MM.1S (cell line): ENCODE measurements around the gene MTMR2.

Experiments used
- DNase-seq: peaks from one replicate; pipeline ENCODE4 v3.0.0-alpha.2; 2015
- H2AFZ ChIP-seq: fragments of 300-600 bp; sonication (generic); 2 replicates; pipeline ENCODE4 v1.6.0; 2016; ENCODE audit warnings: antibody characterized with exemption, low read length
- H3F3A ChIP-seq: fragments of 300-600 bp; sonication (generic); 2 replicates; pipeline ENCODE4 v1.6.1; 2016; ENCODE audit warnings: mild to moderate bottlenecking, antibody characterized with exemption, low read length, moderate library complexity, mixed read lengths; ENCODE audit not compliant: insufficient read depth
- H3K27ac ChIP-seq: fragments of 300-600 bp; sonication (generic); 2 replicates; pipeline ENCODE4 v1.5.1; 2016; ENCODE audit warnings: mild to moderate bottlenecking, low read length
- H3K27me3 ChIP-seq: fragments of 300-600 bp; sonication (generic); replicated peaks from 2 replicates; pipeline ENCODE4 v1.6.0; 2016; ENCODE audit warnings: low read length; ENCODE audit not compliant: insufficient read depth
- H3K36me3 ChIP-seq: fragments of 300-600 bp; sonication (generic); replicated peaks from 2 replicates; pipeline ENCODE4 v1.6.1; 2016; ENCODE audit warnings: mild to moderate bottlenecking, low read length, mixed read lengths; ENCODE audit not compliant: insufficient read depth
- H3K4me1 ChIP-seq: fragments of 300-600 bp; sonication (generic); 2 replicates; pipeline ENCODE4 v1.6.1; 2016; ENCODE audit warnings: low read length, mixed read lengths
- H3K4me2 ChIP-seq: fragments of 300-600 bp; sonication (generic); 2 replicates; pipeline ENCODE4 v1.6.0; 2016; ENCODE audit warnings: low read depth, low read length
- H3K4me3 ChIP-seq: fragments of 300-600 bp; sonication (generic); 2 replicates; pipeline ENCODE4 v1.5.1; 2016; ENCODE audit warnings: low read length, mixed read lengths
- H3K79me2 ChIP-seq: fragments of 300-600 bp; sonication (generic); 2 replicates; pipeline ENCODE4 v1.6.1; 2016; ENCODE audit warnings: mixed run types, low read length, mixed read lengths
- H3K9ac ChIP-seq: fragments of 300-600 bp; sonication (generic); 2 replicates; pipeline ENCODE4 v1.6.1; 2016; ENCODE audit warnings: low read length, mixed read lengths
- H3K9me2 ChIP-seq: fragments of 300-600 bp; sonication (generic); replicated peaks from 2 replicates; pipeline ENCODE4 v1.6.1; 2016; ENCODE audit warnings: mild to moderate bottlenecking, low read length, mixed read lengths; ENCODE audit not compliant: insufficient read depth
- H3K9me3 ChIP-seq: fragments of 300-600 bp; sonication (generic); replicated peaks from 2 replicates; pipeline ENCODE4 v1.6.1; 2016; ENCODE audit warnings: mild to moderate bottlenecking, low read length, mixed read lengths; ENCODE audit not compliant: insufficient read depth
- H4K20me1 ChIP-seq: fragments of 300-600 bp; sonication (generic); 2 replicates; pipeline ENCODE4 v1.6.1; 2016; ENCODE audit warnings: mild to moderate bottlenecking, low read length, moderate library complexity, mixed read lengths; ENCODE audit not compliant: insufficient read depth
- CTCF ChIP-seq: fragments of 300-600 bp; sonication (generic); IDR thresholded peaks from 2 replicates; pipeline ENCODE4 v1.5.1; 2016; ENCODE audit warnings: antibody characterized with exemption, low read length, mixed read lengths
- EZH2 ChIP-seq: fragments of 300-600 bp; sonication (generic); optimal IDR thresholded peaks from 2 replicates; pipeline ENCODE3; 2017; ENCODE audit warnings: low read depth, mild to moderate bottlenecking, antibody characterized with exemption, low read length, mixed read lengths
- EZH2phosphoT487 ChIP-seq: fragments of 300-600 bp; sonication (generic); IDR thresholded peaks from 2 replicates; pipeline ENCODE4 v1.6.1; 2018; ENCODE audit warnings: antibody characterized with exemption, low read length

Gene MTMR2

GRCh38 chr11:95796501-95796900 is 127.4 kb downstream of the MTMR2 start:
- Histone ChIP-seq H3K79me2 (peaks cover 64% of the 10 kb centered on the region), H3K9me3 (no peaks in the 10 kb centered on the region), H3K4me1 (peaks cover 13% of the 10 kb centered on the region), H3K4me3 (no peak overlapping the region), H3K4me2 (no peak overlapping the region), H3K9me2 (no peaks in the 10 kb centered on the region), H3K36me3 (no peaks in the 10 kb centered on the region; the same call in 1 of the 2 replicates), H3F3A (0 out of 2 replicates have a peak, but pooled peaks cover under 1% of the 10 kb centered on the region), H3K9ac (no peak overlapping the region), H3K27me3 (no peaks in the 10 kb centered on the region), H2AFZ (no peak overlapping the region), H3K27ac (no peak overlapping the region), H4K20me1 (no peaks in the 10 kb centered on the region)
- DNase-seq, result no peak
- TF ChIP-seq EZH2phosphoT487, result no peak
- TF ChIP-seq EZH2, result no peak
- no peak for TF ChIP-seq CTCF

DNA sequence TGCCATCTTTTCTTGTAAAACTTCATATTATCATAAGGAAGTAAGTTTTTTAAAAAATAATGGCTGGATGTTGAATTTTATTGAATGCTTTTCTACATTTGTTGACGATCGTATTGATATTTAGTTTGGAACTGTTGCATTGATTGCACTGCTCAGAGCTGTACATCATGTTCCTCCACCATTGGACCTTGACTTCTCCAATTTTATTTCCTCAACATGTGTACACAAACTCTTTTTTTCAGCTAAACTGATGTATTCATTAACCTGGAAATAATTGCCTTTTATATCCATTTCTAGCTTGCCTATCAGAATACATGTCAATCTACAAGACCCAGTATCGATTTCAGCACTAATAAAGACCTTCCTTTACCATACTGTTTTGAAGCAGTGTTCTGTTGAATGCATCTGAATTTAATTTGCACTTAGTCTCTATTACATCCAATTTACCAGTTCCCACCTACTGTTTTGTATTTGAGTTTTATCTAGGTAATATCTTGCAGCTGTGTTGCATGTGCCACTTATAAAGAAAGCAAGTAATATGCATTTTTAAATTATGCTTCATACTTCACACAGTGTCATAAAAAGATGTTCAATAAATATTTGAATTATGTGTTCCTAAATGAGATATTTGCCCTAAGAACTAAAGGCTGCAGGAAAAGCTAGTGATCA is 128.1 kb downstream of the MTMR2 start:
- no peaks in the 10 kb centered on the region; the same call in 1 of the 2 replicates for H3K36me3 ChIP-seq
- no peak overlapping the region for H3K4me2 ChIP-seq
- H2AFZ ChIP-seq, result no peak overlapping the region
- H3K27ac ChIP-seq, result no peak overlapping the region
- H3K27me3 ChIP-seq, result no peaks in the 10 kb centered on the region
- no peaks in the 10 kb centered on the region for H4K20me1 ChIP-seq
- no peak for DNase-seq
- H3K4me1 ChIP-seq, result peaks cover 13% of the 10 kb centered on the region
- H3F3A ChIP-seq, result peaks cover 8% of the 10 kb centered on the region; the same call in 1 of the 2 replicates
- H3K9me2 ChIP-seq, result no peaks in the 10 kb centered on the region
- no peak overlapping the region for H3K4me3 ChIP-seq
- no peak overlapping the region for H3K9ac ChIP-seq
- peaks cover 72% of the 10 kb centered on the region for H3K79me2 ChIP-seq
- TF ChIP-seq CTCF (no peak), EZH2phosphoT487 (no peak), EZH2 (no peak)
- H3K9me3 ChIP-seq, result no peaks in the 10 kb centered on the region

DNA sequence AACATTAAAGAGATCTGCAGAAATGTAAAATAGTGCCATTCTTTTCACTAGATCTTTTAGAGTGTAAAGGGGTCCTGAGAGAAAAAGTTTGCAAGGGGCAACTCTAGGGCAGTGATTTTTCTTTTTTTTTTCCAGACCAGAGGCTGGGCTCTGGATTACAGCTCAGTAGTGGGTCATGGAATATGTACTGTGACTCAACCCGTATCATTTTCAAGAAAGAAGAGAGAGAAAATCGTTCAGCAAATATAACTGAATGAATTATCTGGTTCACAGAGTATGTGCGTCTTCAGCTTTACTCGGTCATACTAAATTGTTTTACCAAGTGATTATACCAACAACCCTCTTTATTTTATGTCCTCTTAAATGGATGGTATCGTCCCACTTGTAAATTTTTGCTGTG is 129.8 kb downstream of the MTMR2 start:
- DNase-seq, result no peak
- Histone ChIP-seq H3K4me2 (no peak overlapping the region), H3K4me3 (no peak overlapping the region), H3K9me3 (no peaks in the 10 kb centered on the region), H3K79me2 (peaks cover 77% of the 10 kb centered on the region), H3K4me1 (peaks cover 13% of the 10 kb centered on the region), H2AFZ (no peak overlapping the region), H3K27me3 (no peaks in the 10 kb centered on the region), H3K9ac (no peak overlapping the region), H3K27ac (no peak overlapping the region), H3K9me2 (no peaks in the 10 kb centered on the region), H3F3A (peaks cover 20% of the 10 kb centered on the region), H4K20me1 (no peaks in the 10 kb centered on the region), H3K36me3 (no peaks in the 10 kb centered on the region)
- TF ChIP-seq CTCF (no peak), EZH2 (no peak), EZH2phosphoT487 (no peak)
